D721Med (cell line): ENCODE results near the gene EXOG.
A peak's percentile ranks its signal among the peaks of the same experiment; 100 is the strongest.

Experiments used
- DNase-seq: peaks from one replicate; pipeline ENCODE4 v3.0.0; 2011; ENCODE audit warnings: low spot score; ENCODE audit not compliant: insufficient read length
- FAIRE-seq: peaks from 2 replicates; lab custom pipeline; 2011; peaks lifted over from hg19 to GRCh38; lab: Jason Lieb, UNC
- CTCF ChIP-seq: IDR thresholded peaks from 2 replicates; pipeline ENCODE4 v1.5.1; 2012; ENCODE audit warnings: mild to moderate bottlenecking, control low read depth; ENCODE audit not compliant: insufficient read depth; ENCODE audit errors: missing control alignments

The EXOG gene

DNA sequence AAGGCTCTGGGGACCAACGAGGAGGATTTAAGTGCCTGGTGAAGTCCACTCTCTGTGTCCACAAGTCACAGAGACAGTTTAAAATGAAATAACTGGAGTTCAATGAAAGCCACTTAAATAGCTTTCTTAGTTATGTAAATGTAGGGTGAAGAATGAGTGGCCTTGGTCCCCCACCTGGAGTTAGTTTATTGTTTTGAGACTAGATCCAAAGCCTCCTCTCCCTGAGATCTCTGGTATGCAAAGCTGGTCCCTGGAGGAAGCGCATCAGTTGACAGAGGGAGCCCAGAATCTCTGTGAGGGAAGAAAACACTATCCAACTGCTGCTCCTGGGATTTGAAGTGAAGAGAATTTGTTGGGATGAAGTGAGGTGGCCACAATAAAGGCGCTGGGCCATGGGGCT is 40.5 kb downstream of the EXOG start:
- TF ChIP-seq CTCF = no peak
- FAIRE-seq (no peak), DNase-seq (no peak)

GRCh38 chr3:38538773-38539353 is 42.7 kb downstream of the EXOG start:
- no peak for DNase-seq
- FAIRE-seq = no peak
- no peak for TF ChIP-seq CTCF

GRCh38 chr3:38541806-38542205 is 45.7 kb downstream of the EXOG start:
- TF ChIP-seq CTCF = no peak
- FAIRE-seq (no peak), DNase-seq (peak; percentile 35)

GRCh38 chr3:38542401-38543298 is 46.5 kb downstream of the EXOG start:
- no peak for DNase-seq
- no peak for FAIRE-seq
- no peak for TF ChIP-seq CTCF

- no peak for TF ChIP-seq CTCF
- DNase-seq = no peak
- FAIRE-seq = no peak
Observed at GRCh38 chr3:38543586-38543985, 47.4 kb downstream of the EXOG start.

GRCh38 chr3:38544926-38545325 is 48.8 kb downstream of the EXOG start:
- FAIRE-seq = no peak
- no peak for TF ChIP-seq CTCF
- no peak for DNase-seq

GRCh38 chr3:38545550-38545949 is 49.4 kb downstream of the EXOG start:
- DNase-seq (no peak), FAIRE-seq (no peak)
- TF ChIP-seq CTCF = no peak
